NCI-H345 (cell line): ENCODE measurements around the gene DPEP1.
"Not testable (repeated sequence)": the region's sequence is repeated elsewhere in the genome, so short reads cannot be mapped to it uniquely, and the experiment has no call there.

Source experiments
- DNase-seq: peaks from one replicate; lab custom pipeline; 2025; lab: John Stamatoyannopoulos, UW

The DPEP1 gene

GRCh38 chr16:89613231-89613953 lies at the start of gene DPEP1:
TSS of gene DPEP1 (plus strand) at chr16:89613642. CDS start at chr16:89630411, 16,769 bp downstream.
- DNase-seq, result no peak

GRCh38 chr16:89564476-89565255 lies 48.8 kb upstream of the DPEP1 start:
- no peak for DNase-seq

- no peak for DNase-seq
These were observed 48.3 kb upstream of the DPEP1 start for GRCh38 chr16:89565256-89565505.

GRCh38 chr16:89565506-89566372 lies 47.7 kb upstream of the DPEP1 start:
- peak; percentile 22 for DNase-seq

- no peak for DNase-seq
These were observed 45.5 kb upstream of the DPEP1 start for GRCh38 chr16:89567656-89568594.

- DNase-seq, result no peak
These were observed 43.7 kb upstream of the DPEP1 start for GRCh38 chr16:89569506-89570341.

GRCh38 chr16:89570342-89570923 lies 43.0 kb upstream of the DPEP1 start:
- no peak for DNase-seq

- DNase-seq, result not testable (repeated sequence)
These were observed 42.4 kb upstream of the DPEP1 start for GRCh38 chr16:89570983-89571598.

GRCh38 chr16:89571636-89572035 lies 41.8 kb upstream of the DPEP1 start:
- DNase-seq, result no peak

GRCh38 chr16:89572073-89572484 lies 41.4 kb upstream of the DPEP1 start:
- no peak for DNase-seq

GRCh38 chr16:89572485-89573205 lies 40.8 kb upstream of the DPEP1 start:
- DNase-seq, result no peak

- no peak for DNase-seq
These were observed 39.4 kb upstream of the DPEP1 start for GRCh38 chr16:89573826-89574680.

- DNase-seq, result peak; percentile 12
These were observed 38.7 kb upstream of the DPEP1 start for GRCh38 chr16:89574681-89575246.

- DNase-seq, result no peak
These were observed 37.9 kb upstream of the DPEP1 start, which contains the start of gene CPNE7 for GRCh38 chr16:89575247-89576152. TSS of gene CPNE7 (plus strand) at chr16:89575758. CDS start at chr16:89575898, 140 bp downstream.

GRCh38 chr16:89576153-89577054 lies 37.0 kb upstream of the DPEP1 start:
- no peak for DNase-seq
